DLD1 (cell line): Measurements from ENCODE around the gene CYBRD1.
"Not testable (repeated sequence)": the region's sequence is repeated elsewhere in the genome, so short reads cannot be mapped to it uniquely, and the experiment has no call there.

Experiments used
- in situ Hi-C: cut with HindIII; loops from 2 replicates; pipeline ENCODE4 v1.10.0; 2017; ENCODE audit warnings: low sequenced_read_pairs

The CYBRD1 gene

GRCh38 chr2:171515672-171516298 lies 6.5 kb upstream of the CYBRD1 start:
- in situ Hi-C loops: no loop called here

- in situ Hi-C loops: no loop called here
Measured at GRCh38 chr2:171516793-171517192, 5.5 kb upstream of the CYBRD1 start.

DNA sequence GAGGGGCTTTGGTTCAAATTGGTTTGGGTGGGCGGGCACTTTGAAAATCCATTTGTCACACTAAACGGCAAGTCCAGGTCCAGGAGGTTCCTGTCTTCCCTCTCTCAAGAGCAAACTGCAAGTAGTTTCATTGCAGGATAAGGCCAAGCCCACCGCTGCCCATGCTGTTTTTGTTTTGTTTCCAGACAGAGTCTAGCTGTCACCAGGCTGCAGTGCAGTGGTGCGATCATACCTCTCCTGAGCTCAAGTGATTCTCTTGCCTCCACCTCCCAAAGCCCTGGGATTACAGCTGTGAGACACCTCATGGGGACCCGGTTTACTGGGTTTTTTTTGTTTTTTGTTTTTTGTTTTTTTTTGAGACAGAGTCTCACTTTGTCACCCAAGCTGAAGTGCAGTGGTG lies 1.8 kb upstream of the CYBRD1 start:
- in situ Hi-C loops: no loop called here

- in situ Hi-C loops: no loop called here
Measured at GRCh38 chr2:171521361-171522051, 768 bp upstream of the CYBRD1 start.

GRCh38 chr2:171522788-171523087 lies 464 bp downstream of the CYBRD1 start:
- in situ Hi-C loops: no loop called here

- in situ Hi-C loops: no loop called here
Measured at GRCh38 chr2:171523088-171524017, 1.1 kb downstream of the CYBRD1 start.

- in situ Hi-C loops: no loop called here
Measured at GRCh38 chr2:171524018-171524401, 1.7 kb downstream of the CYBRD1 start.

- in situ Hi-C loops: no loop called here
Measured at GRCh38 chr2:171529914-171530313, 7.6 kb downstream of the CYBRD1 start.

- in situ Hi-C loops: no loop called here
Measured at GRCh38 chr2:171530378-171530777, 8.1 kb downstream of the CYBRD1 start.

GRCh38 chr2:171530859-171531258 lies 8.6 kb downstream of the CYBRD1 start:
- in situ Hi-C loops: not testable (repeated sequence)

DNA sequence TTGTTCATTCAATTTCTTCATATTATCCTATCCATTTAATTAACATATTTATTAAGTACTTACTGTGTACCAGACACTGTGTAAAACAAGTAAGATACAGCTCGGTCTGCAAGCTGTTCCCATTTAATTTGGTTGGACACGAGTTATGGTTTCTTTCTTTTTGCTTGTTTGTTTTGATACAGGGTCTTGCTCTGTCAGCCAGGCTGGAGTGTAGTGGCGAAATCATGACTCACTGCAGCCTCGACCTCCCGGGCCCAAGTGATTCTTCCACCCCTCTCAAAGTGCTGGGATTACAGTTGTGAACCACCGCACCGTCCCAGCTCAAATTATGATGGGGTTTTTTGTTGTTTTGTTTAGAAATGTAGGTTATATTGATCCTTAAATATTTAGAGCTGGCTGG lies 9.0 kb downstream of the CYBRD1 start:
- in situ Hi-C loops: no loop called here

DNA sequence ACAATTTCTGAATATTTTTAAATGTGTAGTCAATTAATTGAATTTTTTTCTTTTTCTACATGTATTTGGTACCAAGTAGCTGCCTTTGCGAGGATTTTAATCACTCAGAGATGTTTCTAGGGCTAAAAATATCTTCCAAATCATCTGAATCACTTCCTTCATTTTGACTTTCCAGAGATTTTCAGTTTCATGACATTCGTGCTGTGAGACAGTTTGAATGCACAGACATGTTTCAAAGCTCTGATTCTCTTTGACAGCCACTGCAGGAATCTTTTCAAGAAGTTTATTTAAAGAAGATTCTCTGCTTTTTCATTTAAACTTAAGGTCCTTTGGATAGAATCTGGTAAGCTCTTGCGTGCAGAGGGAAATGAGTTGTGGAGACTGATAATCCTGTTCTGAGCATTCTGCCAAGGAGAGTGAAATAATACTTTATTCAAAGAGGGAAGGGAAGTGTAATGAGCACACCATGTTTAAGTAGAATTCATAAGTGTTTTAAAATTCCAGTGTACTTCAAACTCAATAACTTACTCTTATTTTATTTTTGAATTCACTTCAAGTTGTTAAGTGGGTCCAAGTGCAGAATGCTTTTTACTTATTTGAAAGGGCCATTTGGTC lies 9.7 kb downstream of the CYBRD1 start:
- in situ Hi-C loops: no loop called here

GRCh38 chr2:171533331-171533730 lies 11.1 kb downstream of the CYBRD1 start:
- in situ Hi-C loops: no loop called here

DNA sequence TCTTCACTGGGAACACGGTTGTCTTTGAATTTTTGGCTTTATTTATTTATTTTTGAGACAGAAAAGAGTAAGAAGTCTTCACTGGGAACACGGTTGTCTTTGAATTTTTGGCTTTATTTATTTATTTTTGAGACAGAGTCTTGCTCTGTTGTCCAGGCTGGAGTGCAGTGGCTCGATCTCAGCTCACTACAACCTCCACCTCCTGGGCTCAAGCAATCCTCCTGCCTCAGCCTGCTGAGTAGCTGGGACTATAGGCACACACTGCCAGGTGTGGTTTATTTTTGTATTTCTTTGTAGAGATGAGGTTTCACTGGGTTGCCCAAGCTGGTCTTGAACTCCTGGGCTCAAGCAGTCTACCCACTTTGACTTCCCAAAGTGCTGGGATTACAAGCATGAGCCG lies 13.3 kb downstream of the CYBRD1 start:
- in situ Hi-C loops: not testable (repeated sequence)

GRCh38 chr2:171540437-171540836 lies 18.2 kb downstream of the CYBRD1 start:
- in situ Hi-C loops: no loop called here

DNA sequence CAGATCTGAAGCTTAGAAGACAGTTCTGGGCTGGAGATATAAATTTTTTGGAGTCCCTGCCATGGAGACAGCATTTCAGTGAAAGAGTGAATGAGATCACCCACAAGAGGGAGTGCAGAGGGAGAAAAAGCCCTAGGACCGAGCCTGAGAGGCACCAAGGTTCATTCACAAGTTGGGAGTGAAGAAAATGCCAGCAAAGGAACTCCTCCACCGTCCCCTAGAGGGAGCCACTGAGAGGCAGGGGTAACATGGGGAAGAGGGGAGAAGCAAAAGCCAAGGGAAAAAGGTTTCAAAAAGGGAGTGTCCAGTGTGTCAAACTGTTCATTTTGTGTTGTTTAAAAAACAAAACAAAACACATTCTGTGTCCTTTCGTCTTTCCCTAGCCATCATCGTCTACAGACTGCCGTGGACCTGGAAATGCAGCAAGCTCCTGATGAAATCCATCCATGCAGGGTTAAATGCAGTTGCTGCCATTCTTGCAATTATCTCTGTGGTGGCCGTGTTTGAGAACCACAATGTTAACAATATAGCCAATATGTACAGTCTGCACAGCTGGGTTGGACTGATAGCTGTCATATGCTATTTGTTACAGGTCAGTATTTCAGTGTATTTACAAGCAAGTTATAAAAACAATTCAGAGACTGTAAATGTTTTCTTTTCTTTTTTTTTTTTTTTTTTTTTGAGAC lies 19.1 kb downstream of the CYBRD1 start:
- in situ Hi-C loops: no loop called here

GRCh38 chr2:171545086-171545485 lies 22.8 kb downstream of the CYBRD1 start:
- in situ Hi-C loops: no loop called here

GRCh38 chr2:171547256-171547655 lies 25.0 kb downstream of the CYBRD1 start:
- in situ Hi-C loops: no loop called here

DNA sequence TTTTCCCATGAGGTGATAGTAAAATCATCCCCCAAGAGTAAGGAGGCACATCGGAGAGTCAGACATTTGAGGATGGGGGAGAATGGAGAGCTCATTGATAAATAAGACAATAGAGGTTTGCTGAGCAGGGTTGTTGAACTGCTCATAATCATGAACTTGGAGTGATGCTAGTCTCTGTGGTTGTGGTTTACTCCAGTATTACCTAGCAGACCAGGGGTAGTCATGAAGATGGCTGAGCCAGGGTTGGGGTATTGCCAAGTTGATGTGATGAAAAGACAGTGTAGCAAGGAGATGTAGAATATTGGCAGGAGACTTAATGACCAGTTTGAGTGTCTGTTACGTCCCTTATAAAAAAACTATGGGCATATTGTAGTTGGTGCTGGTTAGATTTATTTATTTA lies 25.4 kb downstream of the CYBRD1 start:
- in situ Hi-C loops: no loop called here

DNA sequence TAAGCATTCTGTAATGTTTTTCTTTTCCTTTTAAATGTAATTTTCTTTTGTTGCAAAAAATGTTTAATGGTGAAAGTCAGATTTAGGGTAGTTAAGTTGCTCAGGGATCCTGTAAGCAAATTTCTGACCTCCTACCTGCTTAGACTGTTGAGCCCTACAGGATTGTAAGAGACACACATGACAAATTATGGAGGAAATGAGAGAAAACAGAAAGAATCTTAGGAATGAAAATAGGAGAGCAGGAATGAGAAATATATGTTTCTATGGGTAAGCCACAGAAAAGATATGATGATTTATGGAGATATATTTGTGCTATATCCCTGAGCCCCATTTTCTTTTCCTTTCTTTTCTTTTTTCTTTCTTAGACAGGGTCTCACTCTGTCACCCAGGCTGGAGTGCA lies 28.3 kb downstream of the CYBRD1 start:
- in situ Hi-C loops: no loop called here

DNA sequence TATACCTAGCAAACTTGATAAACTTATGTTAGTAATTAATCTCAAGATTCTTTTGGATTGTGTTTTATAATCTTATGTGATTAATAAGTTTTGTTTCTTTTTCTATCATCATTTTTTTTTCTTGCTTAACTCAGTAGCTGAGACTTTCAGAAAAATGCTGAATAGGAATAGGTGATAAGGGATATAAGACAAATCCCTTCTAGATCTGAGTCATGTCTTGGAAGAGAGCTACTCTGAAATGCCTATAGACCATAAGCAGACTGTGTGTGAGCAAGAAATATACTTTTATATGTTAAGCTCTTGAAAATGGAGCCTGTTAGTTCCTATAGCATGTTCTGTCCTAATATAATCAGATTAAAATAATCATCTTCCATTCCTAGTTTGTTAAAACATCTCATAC lies 29.6 kb downstream of the CYBRD1 start:
- in situ Hi-C loops: no loop called here
